ENCODE results near the gene MRFAP1. TPM values are rescaled to one million over a fixed set of nuclear protein-coding genes. Genes with fewer than 3 reads are reported as not detected.

The MRFAP1 gene
- total RNA-seq, 2 experiments from 2014 or later, result 172 to 181 TPM

DNA sequence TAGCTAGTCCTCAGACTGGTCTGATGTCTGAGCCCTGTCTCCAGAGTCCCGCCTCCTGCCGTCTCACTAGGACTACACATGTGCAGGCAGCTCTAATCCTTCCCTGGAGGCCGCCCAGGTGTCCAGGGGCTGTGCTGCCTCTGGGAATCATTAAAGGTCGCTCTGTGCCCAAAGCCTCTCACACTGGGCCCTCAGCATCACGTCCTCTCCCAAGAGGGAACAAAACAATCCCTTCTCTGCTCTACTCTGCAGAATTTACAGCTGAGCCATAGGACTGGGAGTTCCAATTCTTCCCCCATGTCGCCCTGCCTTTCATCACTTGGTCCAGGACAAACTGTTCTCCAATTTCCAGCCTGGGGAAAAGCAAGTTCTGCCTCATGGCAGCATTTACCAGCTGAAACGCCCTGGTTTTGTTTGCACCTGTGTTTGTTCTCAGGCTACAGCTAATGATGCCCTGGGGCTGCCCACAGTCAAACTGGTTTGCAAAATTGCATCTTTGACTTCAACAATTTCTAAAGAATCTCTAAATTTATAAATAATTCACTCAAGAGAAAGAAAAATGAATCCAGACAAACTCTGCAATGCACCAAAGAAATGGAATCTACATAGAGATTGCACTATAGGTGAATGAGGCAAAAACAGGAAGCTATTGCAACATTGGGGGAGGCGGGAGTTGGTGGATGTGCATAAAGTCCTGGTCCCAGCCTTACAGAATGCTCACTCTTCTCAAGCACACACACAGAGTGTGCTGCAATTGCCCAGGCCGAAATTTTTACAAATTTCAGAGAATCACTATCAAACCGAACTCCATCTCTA is 7.2 kb upstream of the MRFAP1 start:
- no peak overlapping the region for H3K27ac ChIP-seq (ENCODE audit: low read depth in 1 of 2, low read length in 2 of 2)
- peaks cover 1% of the 10 kb centered on the region for H3K4me1 Mint-ChIP-seq (ENCODE audit: low read depth)
- ATAC-seq (ENCODE audit: poor library complexity) (no peak), DNase-seq (no peak)
- H3K4me1 ChIP-seq (ENCODE audit: insufficient read depth, low read length), result no peaks in the 10 kb centered on the region
- no peaks in the 10 kb centered on the region for H3K9me3 Mint-ChIP-seq
- no peaks in the 10 kb centered on the region for H3K9me3 ChIP-seq (ENCODE audit: control insufficient read depth in 1 of 2, insufficient read depth in 1 of 2, low read length in 2 of 2)
- ChIA-PET CTCF (no interaction called here), POLR2A (no interaction called here)
- no peak overlapping the region for H3K4me3 Mint-ChIP-seq
- H3K27ac Mint-ChIP-seq, result no peak overlapping the region
- H3K4me3 ChIP-seq (ENCODE audit: low read length), result no peak overlapping the region
- H3K27me3 Mint-ChIP-seq, result no peaks in the 10 kb centered on the region
- H3K36me3 ChIP-seq (ENCODE audit: insufficient read depth, low read length), result no peaks in the 10 kb centered on the region
- intact Hi-C loops (cut with DNase I, micrococcal nuclease), result no loop called here
- H3K36me3 Mint-ChIP-seq (ENCODE audit: low read depth), result no peaks in the 10 kb centered on the region
- no peaks in the 10 kb centered on the region for H3K27me3 ChIP-seq (ENCODE audit: control insufficient read depth in 1 of 2, insufficient read depth in 2 of 2, low read length in 2 of 2)
- TF ChIP-seq, protein P1, sequence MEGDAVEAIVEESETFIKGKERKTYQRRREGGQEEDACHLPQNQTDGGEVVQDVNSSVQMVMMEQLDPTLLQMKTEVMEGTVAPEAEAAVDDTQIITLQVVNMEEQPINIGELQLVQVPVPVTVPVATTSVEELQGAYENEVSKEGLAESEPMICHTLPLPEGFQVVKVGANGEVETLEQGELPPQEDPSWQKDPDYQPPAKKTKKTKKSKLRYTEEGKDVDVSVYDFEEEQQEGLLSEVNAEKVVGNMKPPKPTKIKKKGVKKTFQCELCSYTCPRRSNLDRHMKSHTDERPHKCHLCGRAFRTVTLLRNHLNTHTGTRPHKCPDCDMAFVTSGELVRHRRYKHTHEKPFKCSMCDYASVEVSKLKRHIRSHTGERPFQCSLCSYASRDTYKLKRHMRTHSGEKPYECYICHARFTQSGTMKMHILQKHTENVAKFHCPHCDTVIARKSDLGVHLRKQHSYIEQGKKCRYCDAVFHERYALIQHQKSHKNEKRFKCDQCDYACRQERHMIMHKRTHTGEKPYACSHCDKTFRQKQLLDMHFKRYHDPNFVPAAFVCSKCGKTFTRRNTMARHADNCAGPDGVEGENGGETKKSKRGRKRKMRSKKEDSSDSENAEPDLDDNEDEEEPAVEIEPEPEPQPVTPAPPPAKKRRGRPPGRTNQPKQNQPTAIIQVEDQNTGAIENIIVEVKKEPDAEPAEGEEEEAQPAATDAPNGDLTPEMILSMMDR (IDR thresholded peaks at IDR 0.05), result no peak

DNA sequence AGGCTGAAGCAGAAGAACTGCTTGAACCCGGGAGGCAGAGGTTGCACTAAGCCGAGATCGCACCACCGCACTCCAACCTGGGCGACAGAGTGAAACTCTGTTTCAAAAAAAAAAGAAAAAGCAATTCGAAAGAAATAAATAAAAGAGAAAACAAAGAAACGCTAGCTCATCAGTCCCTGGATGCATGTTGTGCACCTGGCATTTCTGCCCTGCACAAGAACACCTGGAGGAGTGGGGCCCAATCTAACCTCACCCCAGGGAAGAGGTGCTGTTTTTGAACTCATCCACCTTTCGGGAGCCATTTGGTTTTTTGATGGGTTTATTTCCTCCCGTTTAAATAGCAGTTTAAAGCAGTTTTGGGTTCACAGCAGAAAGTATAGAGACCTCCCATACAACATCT is 5.7 kb upstream of the MRFAP1 start:
- H3K4me1 Mint-ChIP-seq (ENCODE audit: low read depth), result peaks cover 5% of the 10 kb centered on the region

DNA sequence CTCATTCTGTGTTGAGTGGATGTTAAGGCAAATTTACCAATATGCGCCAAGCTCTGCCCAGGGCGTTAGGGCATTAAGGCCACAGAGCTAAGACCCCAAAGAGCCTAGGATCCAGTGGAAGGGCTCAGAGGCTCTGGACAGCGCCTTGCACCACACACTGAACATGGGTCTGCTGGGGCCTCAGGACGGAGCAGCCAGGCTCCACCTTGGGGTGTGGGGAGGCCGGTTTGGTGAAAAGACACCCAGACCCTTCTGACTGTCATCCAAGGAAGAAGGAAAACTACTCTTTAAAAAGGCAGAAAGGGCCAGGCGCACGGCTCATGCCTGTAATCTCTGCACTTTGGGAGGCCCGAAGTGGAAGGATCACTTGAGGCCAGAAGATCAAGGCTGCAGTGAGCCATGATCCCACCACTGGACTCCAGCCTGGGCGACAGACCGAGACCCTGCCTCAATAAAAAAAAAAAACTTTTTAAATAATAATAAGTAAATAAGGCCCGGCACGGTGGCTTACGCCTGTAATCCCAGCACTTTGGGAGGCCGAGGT is 1.3 kb upstream of the MRFAP1 start:
- peak overlapping the region; percentile 57 for H3K4me3 Mint-ChIP-seq
- no peak overlapping the region for H3K27ac ChIP-seq (ENCODE audit: low read depth in 1 of 2, low read length in 2 of 2)
- peaks cover 45% of the 10 kb centered on the region for H3K4me1 Mint-ChIP-seq (ENCODE audit: low read depth)
- DNase-seq (no peak), ATAC-seq (ENCODE audit: poor library complexity) (no peak)
- TF ChIP-seq, protein P1 (IDR thresholded peaks at IDR 0.05), result no peak
- no peaks in the 10 kb centered on the region for H3K9me3 Mint-ChIP-seq
- peaks cover 22% of the 10 kb centered on the region for H3K36me3 ChIP-seq (ENCODE audit: insufficient read depth, low read length)
- H3K9me3 ChIP-seq (ENCODE audit: control insufficient read depth in 1 of 2, insufficient read depth in 1 of 2, low read length in 2 of 2), result no peaks in the 10 kb centered on the region
- no peak overlapping the region for H3K4me3 ChIP-seq (ENCODE audit: low read length)
- no peaks in the 10 kb centered on the region for H3K27me3 ChIP-seq (ENCODE audit: control insufficient read depth in 1 of 2, insufficient read depth in 2 of 2, low read length in 2 of 2)
- peaks cover 41% of the 10 kb centered on the region for H3K36me3 Mint-ChIP-seq (ENCODE audit: low read depth)
- intact Hi-C loops (cut with DNase I, micrococcal nuclease), result no loop called here
- ChIA-PET POLR2A (interaction anchor here (2.0 to 7.0 kb wide), 6 partner anchors 19 to 81 kb away, joined by 5 to 169 read pairs (median 45); partner anchors contain the start of genes MAN2B2 and MRFAP1L1), CTCF (interaction anchor here (0.7 to 1.6 kb wide), 4 partner anchors 13 to 235 kb away, joined by 3 to 6 read pairs (median 4); partner anchors contain the start of genes BLOC1S4 and MRFAP1L1)
- H3K4me1 ChIP-seq (ENCODE audit: insufficient read depth, low read length), result peaks cover 38% of the 10 kb centered on the region
- no peaks in the 10 kb centered on the region for H3K27me3 Mint-ChIP-seq
- peak overlapping the region; percentile 61 for H3K27ac Mint-ChIP-seq

More for the DNA sequence above, 5.7 kb upstream of the MRFAP1 start:
- ChIA-PET CTCF (no interaction called here), POLR2A (interaction anchor here (1.1 kb wide), 1 partner anchor 39 kb away, joined by 3 read pairs; a partner anchor contains a TSS)
- Histone ChIP-seq H3K4me1 (ENCODE audit: insufficient read depth, low read length) (peaks cover 7% of the 10 kb centered on the region), H3K27me3 (ENCODE audit: control insufficient read depth in 1 of 2, insufficient read depth in 2 of 2, low read length in 2 of 2) (no peaks in the 10 kb centered on the region), H3K36me3 (ENCODE audit: insufficient read depth, low read length) (no peaks in the 10 kb centered on the region), H3K9me3 (ENCODE audit: control insufficient read depth in 1 of 2, insufficient read depth in 1 of 2, low read length in 2 of 2) (no peaks in the 10 kb centered on the region), H3K4me3 (ENCODE audit: low read length) (no peak overlapping the region), H3K27ac (ENCODE audit: low read depth in 1 of 2, low read length in 2 of 2) (no peak overlapping the region)
- Mint-ChIP-seq H3K27me3 (no peaks in the 10 kb centered on the region), H3K9me3 (no peaks in the 10 kb centered on the region), H3K27ac (no peak overlapping the region), H3K36me3 (ENCODE audit: low read depth) (no peaks in the 10 kb centered on the region), H3K4me3 (no peak overlapping the region)
- ATAC-seq (ENCODE audit: poor library complexity), result no peak
- TF ChIP-seq, protein P1 (IDR thresholded peaks at IDR 0.05), result no peak
- DNase-seq, result no peak
- intact Hi-C loops (cut with DNase I, micrococcal nuclease), result no loop called here

Measured in CD4-positive, alpha-beta T cell (primary cell).